ENCODE results near the gene THSD7A. TPM values are rescaled to one million over a fixed set of nuclear protein-coding genes. Genes with fewer than 3 reads are reported as not detected.

The THSD7A gene
- total and polyA plus RNA-seq, 2 of the 8 experiments (the other 6 are each of a cell fraction or from before 2014, with no cell fraction given): 0.44 to 1.2 TPM

DNA sequence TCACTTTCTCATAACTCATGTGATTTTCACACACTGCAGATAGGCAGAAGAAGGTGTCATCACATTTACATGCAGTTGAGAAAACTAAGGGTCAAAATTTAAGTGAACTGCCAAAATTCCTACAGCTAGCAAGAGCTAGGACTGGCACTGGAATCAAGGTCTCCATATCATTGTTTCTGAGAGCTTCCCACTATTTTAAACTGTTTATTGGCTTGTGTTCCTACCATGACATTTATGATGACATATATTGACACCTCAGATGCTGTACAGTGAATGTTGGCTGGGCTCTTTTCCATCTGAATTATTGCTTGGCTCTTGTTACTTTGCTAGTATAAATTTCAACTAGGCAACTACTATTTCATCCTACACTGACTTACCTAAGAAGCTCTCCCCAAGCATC, 2.0 kb downstream of the THSD7A start:
- no peak for FAIRE-seq

More for the DNA sequence above, 2.0 kb downstream of the THSD7A start:
- Histone ChIP-seq H3K23ac (ENCODE audit: insufficient read length) (no peak overlapping the region), H3K9me3 (ENCODE audit: insufficient read depth in 2 of 2, low read depth in 1 of 2, low read length in 1 of 2) (no peaks in the 10 kb centered on the region), H4K20me1 (replicated peaks in 1 of 2; ENCODE audit: control insufficient read depth in 1 of 2, insufficient read depth in 2 of 2, low read length in 2 of 2) (no peaks in the 10 kb centered on the region), H4K91ac (replicated peaks; ENCODE audit: insufficient read length, low read length) (no peak overlapping the region), H4K5ac (ENCODE audit: insufficient read length, low read depth, low read length) (no peak overlapping the region), H3K4me3 (ENCODE audit: extremely low read depth in 1 of 4, insufficient read depth in 2 of 4, low read depth in 3 of 4, low read length in 4 of 4) (peak overlapping the region in 1 of 4 experiments; percentile 84; a peak in 1 of 8 replicates), H3K23me2 (ENCODE audit: low read depth, low read length) (peaks cover 11% of the 10 kb centered on the region; the same call in 1 of the 2 replicates), H2BK20ac (ENCODE audit: low read length) (no peak overlapping the region), H3K79me2 (ENCODE audit: control insufficient read depth in 1 of 2, insufficient read depth in 2 of 2, low read length in 2 of 2) (no peaks in the 10 kb centered on the region), H2AK5ac (ENCODE audit: low read depth, low read length) (no peak overlapping the region), H3K4ac (replicated peaks; ENCODE audit: insufficient read length, low read depth, low read length) (no peak overlapping the region), H3K27me3 (replicated peaks in 1 of 4; ENCODE audit: control insufficient read depth in 3 of 4, extremely low read depth in 1 of 4, insufficient read depth in 3 of 4, low read length in 3 of 4) (0 out of 7 replicates have a peak, but pooled peaks cover 0 to 2% (median under 1%) of the 10 kb centered on the region in 4 experiments), H2BK5ac (ENCODE audit: low read depth, low read length) (no peak overlapping the region), H2BK15ac (ENCODE audit: low read length) (no peak overlapping the region), H2AFZ (ENCODE audit: low read length) (no peak overlapping the region), H3K56ac (replicated peaks; ENCODE audit: insufficient read length, low read depth, low read length) (no peak overlapping the region), H3K18ac (ENCODE audit: extremely low read depth, low read length) (no peak overlapping the region), H2BK12ac (ENCODE audit: low read depth, low read length) (no peak overlapping the region), H2BK120ac (replicated peaks; ENCODE audit: low read depth, low read length) (no peak overlapping the region), H3K36me3 (ENCODE audit: control insufficient read depth in 2 of 4, insufficient read depth in 4 of 4, low read length in 3 of 4) (no peaks in the 10 kb centered on the region), H3K27ac (ENCODE audit: low read depth, low read length) (no peak overlapping the region), H3K14ac (ENCODE audit: insufficient read length) (no peak overlapping the region), H3K9ac (replicated peaks in 1 of 4; ENCODE audit: extremely low read depth in 1 of 4, low read depth in 3 of 4, low read length in 3 of 4) (no peak overlapping the region), H3K4me2 (ENCODE audit: insufficient read depth in 1 of 2, low read depth in 2 of 2, low read length in 2 of 2) (no peak overlapping the region; a peak in 1 of 4 replicates), H3K4me1 (replicated peaks in 1 of 4; ENCODE audit: control insufficient read depth in 3 of 4, insufficient read depth in 4 of 4, low read length in 3 of 4) (peaks cover 0 to 2% (median 0%) of the 10 kb centered on the region in 4 experiments; a peak in 2 of 7 replicates), H4K8ac (ENCODE audit: extremely low read depth, insufficient read depth, low read length) (no peak overlapping the region), H3K79me1 (ENCODE audit: low read depth, low read length) (no peaks in the 10 kb centered on the region)
- ChIA-PET CTCF (ENCODE audit: partially characterized antibody) (interaction anchor here (0.9 to 1.5 kb wide), 4 partner anchors 20 to 561 kb away, joined by 3 to 5 read pairs (median 4); no protein-coding TSS in a partner anchor), POLR2A (ENCODE audit: partially characterized antibody) (no interaction called here)
- TF ChIP-seq ZNF274 (IDR thresholded peaks at IDR 0.05; ENCODE audit: borderline replicate concordance, extremely low read depth, low read length): no peak
- TF ChIP-seq GTF2F1 (IDR thresholded peaks at IDR 0.05; ENCODE audit: borderline replicate concordance, low read depth, low read length): no peak
- TF ChIP-seq E2F6 (IDR thresholded peaks at IDR 0.05): no peak
- TF ChIP-seq CREB1 (IDR thresholded peaks at IDR 0.05): no peak
- TF ChIP-seq, protein P1, sequence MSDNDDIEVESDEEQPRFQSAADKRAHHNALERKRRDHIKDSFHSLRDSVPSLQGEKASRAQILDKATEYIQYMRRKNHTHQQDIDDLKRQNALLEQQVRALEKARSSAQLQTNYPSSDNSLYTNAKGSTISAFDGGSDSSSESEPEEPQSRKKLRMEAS (IDR thresholded peaks at IDR 0.05): no peak
- TF ChIP-seq RXRA (IDR thresholded peaks at IDR 0.05; ENCODE audit: insufficient read depth, low read depth, low read length): no peak
- no peak for TF ChIP-seq NANOG (IDR thresholded peaks at IDR 0.05; ENCODE audit: insufficient read depth, low read depth, low read length, poor library complexity, severe bottlenecking)
- TF ChIP-seq YY1 (IDR thresholded peaks at IDR 0.05; ENCODE audit: low read depth, low read length): no peak
- no peak for TF ChIP-seq SP4 (IDR thresholded peaks at IDR 0.05; ENCODE audit: low read length)
- TF ChIP-seq RAD21 (IDR thresholded peaks at IDR 0.05 in 1 of 2, conservative IDR thresholded peaks at IDR 0.05 in 1 of 2; ENCODE audit: low read depth in 2 of 2, low read length in 2 of 2): no peak
- TF ChIP-seq JUN (IDR thresholded peaks at IDR 0.05; ENCODE audit: low read depth, low read length): no peak
- TF ChIP-seq CBX8 (IDR thresholded peaks at IDR 0.05; ENCODE audit: borderline replicate concordance, low read depth, low read length): no peak
- TF ChIP-seq, protein P2, sequence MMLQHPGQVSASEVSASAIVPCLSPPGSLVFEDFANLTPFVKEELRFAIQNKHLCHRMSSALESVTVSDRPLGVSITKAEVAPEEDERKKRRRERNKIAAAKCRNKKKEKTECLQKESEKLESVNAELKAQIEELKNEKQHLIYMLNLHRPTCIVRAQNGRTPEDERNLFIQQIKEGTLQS (IDR thresholded peaks at IDR 0.05; ENCODE audit: insufficient read depth, low read depth, low read length): no peak
- DNase-seq (ENCODE audit: low read depth in 1 of 2, low spot score in 2 of 2): no peak

Measured in H1 (cell line).